A549 (cell line): ENCODE data around the gene NDFIP1.

Experiments
- BHLHE40 ChIP-seq: IDR thresholded peaks from 2 replicates; pipeline ENCODE4 v1.6.1; 2012; ENCODE audit warnings: low read depth, low read length, inconsistent platforms
- CBX8 ChIP-seq: fragments of 200-600 bp; sonication (generic); IDR thresholded peaks from 2 replicates; pipeline ENCODE4 v1.6.1; 2016
- PHF8 ChIP-seq: fragments of 200-600 bp; sonication (generic); IDR thresholded peaks from 2 replicates; pipeline ENCODE4 v1.6.1; 2016; ENCODE audit warnings: low read depth, mild to moderate bottlenecking, antibody characterized with exemption, moderate library complexity, borderline replicate concordance
- POLR2A ChIP-seq: IDR thresholded peaks from 2 replicates; pipeline ENCODE4 v1.6.1; 2012; ENCODE audit warnings: mild to moderate bottlenecking, low read length
- TF ChIP-seq, protein P1 (sequence below): fragments of 450-650 bp; IDR thresholded peaks from 2 replicates; pipeline ENCODE4 v1.6.1; 2014; ENCODE audit warnings: antibody characterized with exemption

GRCh38 chr5:142186857-142187594 is 78.4 kb downstream of the NDFIP1 start:
- TF ChIP-seq POLR2A (no peak), BHLHE40 (no peak), CBX8 (no peak), PHF8 (no peak)
- TF ChIP-seq, protein P1, sequence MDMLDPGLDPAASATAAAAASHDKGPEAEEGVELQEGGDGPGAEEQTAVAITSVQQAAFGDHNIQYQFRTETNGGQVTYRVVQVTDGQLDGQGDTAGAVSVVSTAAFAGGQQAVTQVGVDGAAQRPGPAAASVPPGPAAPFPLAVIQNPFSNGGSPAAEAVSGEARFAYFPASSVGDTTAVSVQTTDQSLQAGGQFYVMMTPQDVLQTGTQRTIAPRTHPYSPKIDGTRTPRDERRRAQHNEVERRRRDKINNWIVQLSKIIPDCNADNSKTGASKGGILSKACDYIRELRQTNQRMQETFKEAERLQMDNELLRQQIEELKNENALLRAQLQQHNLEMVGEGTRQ: no peak
